Naive B cell (primary cell): Measurements from ENCODE around the gene WIPF3. TPM values are rescaled to one million over a fixed set of nuclear protein-coding genes. Genes with fewer than 3 reads are reported as not detected.
"Not testable (repeated sequence)": the region's sequence is repeated elsewhere in the genome, so short reads cannot be mapped to it uniquely, and the experiment has no call there.

Experiments used
- ATAC-seq, 2 donors: fragments of 150-1000 bp; cut with Tn5 transposase; 2 replicates each; pipeline ENCODE4 v1.10.0; 2021; ENCODE audit warnings: low read depth in 2 of 2, mild to moderate bottlenecking in 2 of 2, moderate library complexity in 2 of 2
- DNase-seq: peaks from one replicate; pipeline ENCODE4 v3.0.0; 2022
- H3K27ac Mint-ChIP-seq, 6 donors: one replicate each; pipeline ENCODE4 v1.8.0; 2020 to 2022; ENCODE audit warnings: mild to moderate bottlenecking in 6 of 6, mixed read lengths in 6 of 6, moderate library complexity in 5 of 6, inconsistent platforms in 2 of 6
- H3K27me3 Mint-ChIP-seq, 3 donors: one replicate each; pipeline ENCODE4 v1.8.0; 2021 to 2022; ENCODE audit warnings: mixed read lengths in 3 of 3, mild to moderate bottlenecking in 1 of 3
- H3K36me3 Mint-ChIP-seq, 2 donors: one replicate each; pipeline ENCODE4 v1.8.0; 2020 to 2022; ENCODE audit warnings: mixed read lengths in 2 of 2, inconsistent platforms in 1 of 2, mild to moderate bottlenecking in 1 of 2
- H3K4me1 Mint-ChIP-seq, 3 donors: one replicate each; pipeline ENCODE4 v1.8.0; 2020 to 2022; ENCODE audit warnings: mixed read lengths in 3 of 3, inconsistent platforms in 1 of 3, mild to moderate bottlenecking in 1 of 3, moderate library complexity in 1 of 3
- H3K4me3 Mint-ChIP-seq, 8 donors: one replicate each; pipeline ENCODE4 v1.8.0; 2020 to 2022; ENCODE audit warnings: mild to moderate bottlenecking in 8 of 8, mixed read lengths in 8 of 8, moderate library complexity in 8 of 8, inconsistent platforms in 2 of 8
- H3K9me3 Mint-ChIP-seq, 7 donors: one replicate each; pipeline ENCODE4 v1.8.0; 2020 to 2022; ENCODE audit warnings: mixed read lengths in 7 of 7, mild to moderate bottlenecking in 5 of 7, inconsistent platforms in 2 of 7, moderate library complexity in 1 of 7
- polyA plus RNA-seq, 6 donors: library from polyadenylated mRNA; unstranded; fragments of 300-500 nt; fragmentation: Illumina TruSeq; gene quantifications; one replicate each; pipeline ENCODE4 v1.2.3, GENCODE V29; 2021; ENCODE audit warnings: low read depth in 6 of 6

The WIPF3 gene
- polyA plus RNA-seq, 6 donors from 2014 or later: 0.16 TPM; not detected in 5

DNA sequence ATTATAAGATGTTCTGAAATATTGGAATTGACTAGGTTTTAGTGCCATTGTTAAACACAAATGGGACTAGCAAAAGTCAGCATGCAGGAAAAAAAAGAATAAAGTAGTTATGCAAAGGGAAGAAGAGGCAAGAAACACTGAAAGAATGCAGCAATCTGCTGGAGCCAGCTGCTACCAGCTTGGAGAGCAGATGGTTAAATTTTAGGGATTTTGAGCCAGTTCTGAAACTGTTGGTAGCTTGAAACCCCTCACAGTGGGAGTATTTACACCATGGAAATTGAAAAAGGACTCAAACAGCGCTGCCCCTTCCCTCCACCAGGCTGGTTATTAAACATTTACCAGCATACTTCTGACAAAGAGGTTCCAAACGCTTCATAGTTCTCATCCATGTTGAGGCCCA is 142.3 kb downstream of the WIPF3 start:
- H3K27me3 Mint-ChIP-seq: no peaks in the 10 kb centered on the region
- ATAC-seq: no peak

DNA sequence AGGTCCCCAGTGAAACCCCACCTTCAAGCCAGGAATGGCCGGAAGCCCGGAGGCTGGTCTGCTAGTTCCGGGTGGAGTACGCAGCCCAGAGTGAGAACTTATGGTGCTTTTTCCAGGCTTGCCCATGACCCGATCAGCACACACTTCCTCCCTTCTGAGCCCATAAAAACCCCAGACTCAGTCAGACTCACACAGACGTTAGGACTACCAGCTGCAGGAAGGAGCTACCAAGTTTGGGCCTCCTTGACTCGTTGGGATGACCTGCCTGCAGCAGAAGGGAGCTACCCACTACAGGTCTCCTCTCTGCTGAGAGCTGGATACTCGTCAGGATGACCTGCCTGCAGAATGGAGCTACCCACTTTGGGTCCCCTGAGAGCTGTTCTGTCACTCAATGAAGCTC is 144.2 kb downstream of the WIPF3 start:
- H3K27ac Mint-ChIP-seq: no peak overlapping the region
- no peak for ATAC-seq
- peaks cover 0 to 3% (median 0%) of the 10 kb centered on the region in 7 donors for H3K9me3 Mint-ChIP-seq
- peaks cover 10 to 28% of the 10 kb centered on the region in 2 donors for H3K36me3 Mint-ChIP-seq
- peaks cover 0 to 2% (median 0%) of the 10 kb centered on the region in 3 donors for H3K4me1 Mint-ChIP-seq
- no peaks in the 10 kb centered on the region for H3K27me3 Mint-ChIP-seq
- H3K4me3 Mint-ChIP-seq: no peak overlapping the region
- no peak for DNase-seq

More for the DNA sequence above, 142.3 kb downstream of the WIPF3 start:
- no peak overlapping the region for H3K27ac Mint-ChIP-seq
- peaks cover 0 to 3% (median 0%) of the 10 kb centered on the region in 7 donors for H3K9me3 Mint-ChIP-seq
- H3K4me1 Mint-ChIP-seq: no peaks in the 10 kb centered on the region
- no peak for DNase-seq
- H3K4me3 Mint-ChIP-seq: no peak overlapping the region
- H3K36me3 Mint-ChIP-seq: peaks cover 18 to 40% of the 10 kb centered on the region in 2 donors

DNA sequence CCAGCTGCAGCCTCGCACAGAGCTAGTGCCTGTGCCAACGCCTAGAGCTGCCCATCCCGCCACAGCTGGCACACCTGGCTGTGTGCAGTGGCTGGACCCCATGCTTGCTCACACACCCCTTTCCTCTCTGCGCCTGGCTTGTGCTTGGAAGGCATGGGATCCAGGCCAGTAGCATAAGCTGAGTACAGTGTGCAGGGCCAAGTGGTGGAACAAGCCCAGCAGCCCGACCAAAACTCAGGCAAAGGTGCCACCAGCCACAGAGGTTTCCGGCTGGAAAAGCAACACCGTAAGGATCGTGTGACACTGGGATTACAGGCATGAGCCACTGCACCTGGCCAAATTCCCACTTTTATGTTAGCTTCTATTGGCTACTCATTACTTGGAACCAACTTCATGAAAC is 144.9 kb downstream of the WIPF3 start:
- H3K4me3 Mint-ChIP-seq: no peak overlapping the region

DNA sequence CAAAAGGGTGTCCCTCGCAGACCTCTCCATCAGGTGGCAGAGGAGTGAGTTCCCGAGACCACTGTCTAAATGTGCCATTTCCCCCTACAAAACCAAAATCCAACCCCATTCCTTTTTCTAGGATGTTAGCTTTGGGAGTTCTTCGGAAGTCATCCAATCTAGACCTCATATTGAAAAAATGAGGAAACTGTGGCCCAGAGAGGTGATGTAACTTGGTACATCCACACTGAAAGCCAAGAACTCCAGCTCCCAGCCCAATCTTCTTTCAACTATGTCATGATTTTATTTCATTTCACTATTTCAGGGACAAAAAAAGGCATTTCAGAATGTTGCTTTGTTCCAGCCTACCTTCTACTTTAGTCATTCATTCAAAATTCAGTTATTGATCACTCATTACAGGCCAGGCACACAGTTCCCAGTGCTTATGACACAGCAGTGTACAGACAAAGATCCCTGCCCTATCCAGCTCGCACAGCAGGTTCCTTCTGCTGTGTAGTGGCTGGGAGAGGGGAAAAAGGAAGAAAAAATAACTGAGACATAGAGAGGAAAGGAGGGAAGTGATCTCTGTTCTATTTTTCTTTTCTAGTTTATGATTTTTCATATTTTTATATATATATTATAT is 147.5 kb downstream of the WIPF3 start:
- Mint-ChIP-seq H3K36me3 (peaks cover 4 to 18% of the 10 kb centered on the region in 2 donors), H3K27me3 (no peaks in the 10 kb centered on the region), H3K9me3 (peaks cover 0 to 3% (median 0%) of the 10 kb centered on the region in 7 donors), H3K4me3 (no peak overlapping the region), H3K27ac (peak overlapping the region in 1 of 6 donors; percentile 26), H3K4me1 (peaks cover 0 to 19% (median 19%) of the 10 kb centered on the region in 3 donors)
- no peak for ATAC-seq
- DNase-seq: no peak

More for the DNA sequence above, 144.9 kb downstream of the WIPF3 start:
- Mint-ChIP-seq H3K9me3 (peaks cover 0 to 3% (median 0%) of the 10 kb centered on the region in 7 donors), H3K36me3 (peaks cover 10 to 28% of the 10 kb centered on the region in 2 donors), H3K27me3 (no peaks in the 10 kb centered on the region), H3K4me1 (peaks cover 0 to 8% (median 7%) of the 10 kb centered on the region in 3 donors), H3K27ac (no peak overlapping the region)
- ATAC-seq (no peak), DNase-seq (no peak)

DNA sequence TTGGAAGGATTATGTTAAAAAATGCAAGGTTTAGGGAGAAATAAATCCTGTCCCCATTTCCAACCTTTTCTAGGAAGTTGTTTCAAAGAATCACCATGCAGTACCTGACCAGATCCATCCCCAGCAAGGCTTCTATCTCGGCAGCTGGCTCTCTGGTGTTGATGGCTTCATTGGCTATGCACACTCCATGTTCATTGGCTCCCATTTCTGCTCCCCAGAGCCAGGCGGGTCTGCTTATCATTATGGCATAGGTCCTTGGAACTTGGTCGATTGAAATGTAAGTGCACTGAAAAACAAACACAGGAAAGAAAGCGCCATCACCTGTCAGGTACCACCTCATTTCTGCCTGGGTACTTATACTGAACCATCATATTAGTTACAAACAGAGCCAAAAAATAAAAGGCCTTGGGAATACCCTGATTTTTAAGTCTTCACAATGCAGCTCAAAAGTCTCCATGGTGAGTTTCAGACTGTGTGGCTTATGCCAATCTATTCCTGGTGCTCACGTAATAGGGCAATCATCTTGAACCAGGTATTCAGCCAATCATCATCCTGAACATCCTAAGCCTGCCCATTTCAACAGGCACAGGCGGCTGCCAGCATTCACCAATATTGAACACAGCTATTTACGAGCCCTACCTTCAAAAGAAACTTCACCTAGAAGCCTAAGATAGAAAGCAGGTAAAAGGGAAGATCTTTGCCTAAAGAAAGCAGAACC is 148.9 kb downstream of the WIPF3 start:
- H3K36me3 Mint-ChIP-seq: peaks cover 4 to 18% of the 10 kb centered on the region in 2 donors
- DNase-seq (no peak), ATAC-seq (no peak)
- H3K27me3 Mint-ChIP-seq: no peaks in the 10 kb centered on the region
- peaks cover 0 to 22% (median 19%) of the 10 kb centered on the region in 3 donors for H3K4me1 Mint-ChIP-seq
- peaks cover 0 to 3% (median 0%) of the 10 kb centered on the region in 7 donors for H3K9me3 Mint-ChIP-seq
- H3K27ac Mint-ChIP-seq: peak overlapping the region in 2 of 6 donors; percentile 35 to 50
- no peak overlapping the region for H3K4me3 Mint-ChIP-seq

DNA sequence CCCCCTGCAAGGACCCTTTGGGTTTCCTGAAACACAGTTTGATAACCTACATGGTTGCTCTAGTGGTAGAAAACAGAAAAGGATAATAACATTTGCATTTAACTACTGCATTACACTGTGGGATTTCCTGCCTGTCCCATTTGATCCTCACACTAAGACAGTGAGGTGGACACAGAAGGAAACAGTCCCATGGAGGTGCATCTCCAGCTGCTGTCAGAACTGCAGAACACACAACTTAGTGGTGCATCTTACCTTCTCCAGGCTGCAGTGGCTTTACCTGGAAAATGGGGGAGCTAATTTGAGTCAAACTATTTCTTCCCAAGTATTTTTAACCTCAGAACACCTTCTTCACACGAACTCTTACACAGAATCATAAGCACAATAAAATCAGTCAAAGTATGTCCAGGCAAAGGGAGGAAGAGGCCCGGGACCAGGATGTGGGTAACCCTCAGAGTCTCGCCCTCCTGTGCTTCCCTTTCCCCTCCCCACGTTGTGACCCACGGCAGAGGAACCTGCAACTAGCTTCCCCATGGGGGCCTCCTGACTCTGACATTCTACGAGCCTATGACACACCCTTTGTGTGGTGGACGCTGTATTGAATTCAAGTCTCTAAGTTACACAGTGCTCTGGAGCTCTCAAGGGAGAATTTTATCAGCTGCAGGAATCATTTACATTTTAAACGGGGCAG is 149.6 kb downstream of the WIPF3 start:
- H3K9me3 Mint-ChIP-seq: peaks cover 0 to 3% (median 0%) of the 10 kb centered on the region in 7 donors
- no peaks in the 10 kb centered on the region for H3K27me3 Mint-ChIP-seq
- H3K36me3 Mint-ChIP-seq: peaks cover 4 to 13% of the 10 kb centered on the region in 2 donors
- peak overlapping the region in 3 of 6 donors; percentile 25 to 82 (median 35) for H3K27ac Mint-ChIP-seq
- peak; percentile 90 to 93 for ATAC-seq
- peak; percentile 21 for DNase-seq
- peak overlapping the region in 4 of 8 donors; percentile 3 to 53 (median 25) for H3K4me3 Mint-ChIP-seq
- H3K4me1 Mint-ChIP-seq: peaks cover 0 to 22% (median 19%) of the 10 kb centered on the region in 3 donors

DNA sequence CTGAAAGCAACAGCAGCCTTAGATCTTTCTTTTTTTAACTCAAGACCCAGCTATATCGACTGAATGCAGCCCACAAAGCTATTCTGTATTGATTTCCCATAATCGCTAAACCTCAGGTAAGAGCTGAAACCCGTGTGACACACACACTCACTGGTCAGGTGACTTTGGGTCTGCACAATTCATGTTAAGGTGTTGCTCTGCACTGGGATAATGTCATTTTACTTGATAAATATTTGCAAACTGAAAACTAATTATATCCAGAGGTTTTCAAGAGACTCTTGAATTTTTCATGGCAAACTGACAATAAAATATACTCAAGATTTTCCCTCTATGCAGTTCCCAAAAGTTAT is 150.2 kb downstream of the WIPF3 start:
- Mint-ChIP-seq H3K4me1 (peaks cover 0 to 22% (median 19%) of the 10 kb centered on the region in 3 donors), H3K4me3 (peak overlapping the region in 2 of 8 donors; percentile 16 to 53), H3K27me3 (no peaks in the 10 kb centered on the region), H3K9me3 (no peaks in the 10 kb centered on the region), H3K27ac (peak overlapping the region in 2 of 6 donors; percentile 25 to 82), H3K36me3 (peaks cover 4 to 8% of the 10 kb centered on the region in 2 donors)
- no peak for ATAC-seq
- DNase-seq: no peak

DNA sequence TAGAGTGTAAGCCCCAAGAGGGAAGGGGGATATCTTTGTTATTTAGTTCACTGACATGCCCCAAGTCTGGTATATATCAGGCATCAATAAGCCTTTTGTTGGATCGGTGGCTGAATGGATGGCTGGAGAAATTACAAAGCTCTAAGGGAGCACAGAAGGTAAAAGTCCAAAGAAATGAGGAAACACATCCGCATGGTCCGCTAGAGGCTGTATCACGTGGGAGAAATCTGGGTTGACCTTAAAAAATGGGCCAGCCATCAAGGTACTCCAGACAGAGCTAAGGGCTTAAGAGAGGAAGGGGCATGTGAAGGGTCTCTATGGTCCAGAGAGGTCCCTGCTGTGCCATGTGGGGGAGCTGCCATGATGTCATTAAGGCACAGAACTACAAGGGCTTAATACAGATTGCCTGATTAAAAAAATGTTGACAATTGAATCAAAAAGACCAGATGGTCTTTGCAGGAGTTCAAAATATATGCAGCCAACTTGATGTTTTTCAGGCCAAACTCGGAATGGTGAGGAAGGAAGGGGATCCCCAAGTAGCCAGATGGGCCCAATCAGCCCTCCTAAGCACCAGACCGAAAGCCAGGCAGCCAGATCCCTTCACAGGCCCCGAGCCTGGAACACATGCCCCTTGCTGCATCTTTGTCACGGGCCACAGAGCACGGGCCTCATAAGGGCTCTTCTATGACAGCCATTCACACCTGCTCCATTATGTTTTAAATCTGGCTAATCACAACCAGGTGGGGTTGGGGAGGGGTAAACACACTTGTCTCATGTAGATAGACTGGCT is 151.4 kb downstream of the WIPF3 start:
- Mint-ChIP-seq H3K27me3 (no peaks in the 10 kb centered on the region), H3K36me3 (no peaks in the 10 kb centered on the region), H3K27ac (no peak overlapping the region), H3K4me1 (peaks cover 0 to 22% (median 19%) of the 10 kb centered on the region in 3 donors), H3K9me3 (no peaks in the 10 kb centered on the region), H3K4me3 (peak overlapping the region in 1 of 8 donors; percentile 57)
- ATAC-seq (no peak), DNase-seq (no peak)

DNA sequence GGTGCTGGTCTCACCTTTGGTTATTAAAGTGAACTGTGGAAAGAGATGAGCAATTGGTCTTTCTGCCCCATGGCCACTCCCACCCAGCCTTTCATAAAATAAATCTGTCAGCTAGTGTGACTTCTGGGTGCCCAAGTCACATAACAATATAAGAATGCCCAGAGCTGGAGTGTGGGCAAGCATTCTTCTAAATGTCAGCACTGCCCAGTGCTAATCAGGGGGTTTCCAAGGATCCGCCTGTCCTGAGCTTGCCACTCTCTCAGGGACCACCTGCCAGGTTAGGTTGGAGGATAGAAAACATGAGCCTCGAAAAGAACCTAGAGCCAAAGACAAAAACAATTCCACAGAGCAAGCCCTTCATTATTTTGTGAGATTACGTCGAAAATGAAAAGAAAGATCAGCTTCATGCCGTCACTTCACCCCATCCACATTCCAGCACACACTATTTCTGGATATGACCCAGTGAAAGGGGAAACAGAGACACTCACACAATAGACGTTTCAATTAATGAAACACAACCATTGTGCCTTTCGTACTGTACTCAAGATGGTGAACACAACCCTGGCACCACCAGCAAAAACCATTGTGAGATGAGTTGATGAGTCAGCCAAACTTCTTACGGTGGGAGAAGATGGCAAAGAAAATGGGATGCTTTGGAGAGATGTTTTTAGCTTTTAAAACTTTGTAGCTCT is 152.5 kb downstream of the WIPF3 start:
- Mint-ChIP-seq H3K27me3 (no peaks in the 10 kb centered on the region), H3K27ac (peak overlapping the region in 1 of 6 donors; percentile 12), H3K4me1 (peaks cover 0 to 22% (median 19%) of the 10 kb centered on the region in 3 donors), H3K4me3 (no peak overlapping the region), H3K9me3 (no peaks in the 10 kb centered on the region), H3K36me3 (no peaks in the 10 kb centered on the region)
- no peak for ATAC-seq
- no peak for DNase-seq

DNA sequence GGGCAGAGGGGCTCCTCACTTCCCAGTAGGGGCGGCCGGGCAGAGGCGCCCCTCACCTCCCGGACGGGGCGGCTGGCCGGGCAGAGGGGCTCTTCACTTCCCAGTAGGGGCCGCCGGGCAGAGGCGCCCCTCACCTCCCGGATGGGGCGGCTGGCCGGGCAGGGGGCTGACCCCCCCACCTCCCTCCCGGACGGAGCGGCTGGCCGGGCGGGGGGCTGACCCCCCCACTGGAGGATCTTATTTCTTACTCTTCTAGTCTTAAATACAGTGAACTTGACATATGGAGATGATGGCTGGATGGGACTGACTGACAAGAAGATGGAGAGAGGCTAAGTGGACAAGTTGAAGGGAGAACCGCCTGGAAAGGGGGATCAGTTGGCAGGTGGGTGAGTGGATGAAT is 155.3 kb downstream of the WIPF3 start:
- peaks cover 0 to 12% (median 9%) of the 10 kb centered on the region in 3 donors for H3K4me1 Mint-ChIP-seq
- H3K4me3 Mint-ChIP-seq: peak overlapping the region in 1 of 8 donors; percentile 83
- DNase-seq, H3K9me3 Mint-ChIP-seq, H3K27me3 Mint-ChIP-seq, H3K27ac Mint-ChIP-seq, ATAC-seq: not testable (repeated sequence)
- peaks cover 0 to 15% of the 10 kb centered on the region in 2 donors for H3K36me3 Mint-ChIP-seq

DNA sequence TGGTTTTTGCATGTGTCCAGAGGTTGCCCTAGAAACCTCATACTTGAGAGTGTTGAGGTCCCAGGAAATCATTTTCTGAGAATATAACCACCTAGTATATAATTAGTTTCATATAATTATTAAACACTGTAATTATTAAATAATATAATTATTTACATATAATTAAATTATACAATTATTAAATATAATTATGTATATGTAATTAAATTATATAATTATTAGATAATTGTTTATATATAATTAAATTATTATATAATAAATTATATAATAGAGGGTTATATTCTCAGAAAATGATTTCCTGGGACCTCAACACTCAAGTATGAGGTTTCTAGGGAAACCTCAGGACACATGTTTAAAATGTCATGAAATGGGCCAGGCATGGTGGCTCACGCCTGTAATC is 155.7 kb downstream of the WIPF3 start:
- H3K36me3 Mint-ChIP-seq: peaks cover 0 to 15% of the 10 kb centered on the region in 2 donors
- DNase-seq (no peak), ATAC-seq (no peak)
- no peaks in the 10 kb centered on the region for H3K27me3 Mint-ChIP-seq
- peak overlapping the region in 1 of 8 donors; percentile 83 for H3K4me3 Mint-ChIP-seq
- H3K4me1 Mint-ChIP-seq: peaks cover 0 to 11% (median 7%) of the 10 kb centered on the region in 3 donors
- no peak overlapping the region for H3K27ac Mint-ChIP-seq
- no peaks in the 10 kb centered on the region for H3K9me3 Mint-ChIP-seq

DNA sequence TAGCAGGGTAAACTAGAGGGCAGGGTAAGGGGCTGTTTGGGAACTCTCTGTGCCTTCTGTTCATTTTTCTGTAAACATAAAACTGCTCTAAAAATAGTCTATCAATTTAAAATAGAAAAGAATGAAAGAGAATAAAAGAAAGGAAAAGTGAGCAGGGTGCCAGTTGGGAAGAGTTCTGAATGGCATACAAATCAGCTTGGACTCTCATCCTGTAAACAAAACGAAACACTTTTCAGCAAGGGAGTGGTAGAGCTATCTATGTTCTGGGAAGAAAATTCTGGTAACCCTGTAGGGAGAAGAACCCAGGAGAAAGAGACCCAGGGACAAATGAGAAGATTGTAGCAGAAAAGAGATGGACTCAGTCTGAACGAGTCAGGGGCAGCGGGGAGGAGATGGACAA is 158.7 kb downstream of the WIPF3 start:
- Mint-ChIP-seq H3K36me3 (peaks cover 0 to 17% of the 10 kb centered on the region in 2 donors), H3K27ac (peak overlapping the region in 3 of 6 donors; percentile 4 to 94 (median 7)), H3K27me3 (no peaks in the 10 kb centered on the region), H3K9me3 (no peaks in the 10 kb centered on the region), H3K4me1 (peaks cover under 1 to 4% (median 1%) of the 10 kb centered on the region in 3 donors), H3K4me3 (no peak overlapping the region)
- no peak for DNase-seq
- ATAC-seq: no peak
